ENCODE results near the gene VWA8. TPM values are rescaled to one million over a fixed set of nuclear protein-coding genes. Genes with fewer than 3 reads are reported as not detected.

Gene VWA8
- polyA plus RNA-seq, 3 donors = 2.0 to 4.4 (median 3.4) TPM

DNA sequence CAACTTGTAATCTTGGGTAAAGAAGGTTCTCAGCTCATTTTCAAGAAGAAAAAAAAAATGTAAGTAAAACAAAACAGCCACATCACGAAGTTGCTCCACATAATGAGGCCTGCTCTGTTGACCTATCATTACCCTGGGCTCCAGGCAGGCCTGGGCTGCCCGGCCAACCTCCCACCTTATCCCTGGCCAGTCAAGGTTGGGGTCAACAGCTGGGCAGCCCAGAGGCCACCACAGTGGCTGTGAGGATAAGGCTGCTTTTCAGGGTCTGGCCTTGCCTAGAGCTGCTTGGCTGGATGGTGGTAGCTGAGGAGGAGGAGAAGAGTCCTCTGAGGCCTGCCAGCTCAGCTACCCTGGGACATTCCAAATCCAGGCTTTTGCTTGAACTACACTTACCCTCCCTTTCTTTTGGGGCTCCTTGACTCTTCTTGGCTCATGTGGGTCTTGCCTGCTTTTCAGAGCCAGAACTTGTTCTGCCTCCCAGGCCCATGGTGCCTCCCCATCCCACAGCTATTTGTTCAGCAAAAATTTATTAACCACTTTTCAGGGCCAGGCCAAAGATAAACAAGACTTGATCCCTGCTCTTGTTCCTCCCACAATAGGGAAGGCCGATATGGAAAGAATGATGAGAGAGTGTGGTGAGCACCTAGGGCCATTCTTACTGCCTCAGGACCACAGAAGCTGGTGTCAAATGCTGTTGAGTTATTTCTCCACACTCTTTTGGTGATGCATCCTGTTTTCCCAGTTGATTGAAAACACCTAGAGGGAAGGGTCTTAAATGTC lies 401.9 kb downstream of the VWA8 start:
- H3K36me3 Mint-ChIP-seq = no peaks in the 10 kb centered on the region
- H3K4me3 Mint-ChIP-seq = no peak overlapping the region
- Histone ChIP-seq H3K36me3 (replicated peaks in 1 of 2; ENCODE audit: control insufficient read depth in 1 of 2, insufficient read depth in 2 of 2, low read length in 2 of 2) (no peaks in the 10 kb centered on the region), H3K79me2 (ENCODE audit: insufficient read depth, low read length) (no peaks in the 10 kb centered on the region), H3K4me2 (replicated peaks; ENCODE audit: extremely low read depth, low read length, poor library complexity, severe bottlenecking) (no peak overlapping the region), H4K20me1 (ENCODE audit: insufficient read depth, low read length) (no peaks in the 10 kb centered on the region), H3K4me1 (ENCODE audit: control insufficient read depth in 1 of 2, insufficient read depth in 2 of 2, low read length in 2 of 2) (no peaks in the 10 kb centered on the region), H3K9me3 (replicated peaks in 1 of 2; ENCODE audit: control insufficient read depth in 1 of 2, insufficient read depth in 1 of 2, low read length in 2 of 2) (no peaks in the 10 kb centered on the region), H3K9ac (ENCODE audit: insufficient read depth, low read length, poor library complexity, severe bottlenecking) (no peak overlapping the region), H2AFZ (ENCODE audit: insufficient read depth, low read depth, low read length, poor library complexity, severe bottlenecking) (no peak overlapping the region), H3K4me3 (replicated peaks in 1 of 3; ENCODE audit: low read depth in 2 of 3, low read length in 3 of 3) (no peak overlapping the region), H3K27ac (ENCODE audit: low read depth in 1 of 2, low read length in 2 of 2) (no peak overlapping the region), H3K27me3 (ENCODE audit: control insufficient read depth in 2 of 2, insufficient read depth in 2 of 2, low read length in 2 of 2) (no peaks in the 10 kb centered on the region)
- peaks cover 9% of the 10 kb centered on the region for H3K4me1 Mint-ChIP-seq
- H3K9me3 Mint-ChIP-seq = peaks cover 0 to 2% (median 0%) of the 10 kb centered on the region in 7 donors
- 80% methylated on average over 1 of the region's 3 CpGs for WGBS (ENCODE audit: insufficient coverage)
- H3K27me3 Mint-ChIP-seq (ENCODE audit: low read depth in 3 of 3) = no peaks in the 10 kb centered on the region
- no peak overlapping the region for H3K27ac Mint-ChIP-seq
- TF ChIP-seq, protein P1, sequence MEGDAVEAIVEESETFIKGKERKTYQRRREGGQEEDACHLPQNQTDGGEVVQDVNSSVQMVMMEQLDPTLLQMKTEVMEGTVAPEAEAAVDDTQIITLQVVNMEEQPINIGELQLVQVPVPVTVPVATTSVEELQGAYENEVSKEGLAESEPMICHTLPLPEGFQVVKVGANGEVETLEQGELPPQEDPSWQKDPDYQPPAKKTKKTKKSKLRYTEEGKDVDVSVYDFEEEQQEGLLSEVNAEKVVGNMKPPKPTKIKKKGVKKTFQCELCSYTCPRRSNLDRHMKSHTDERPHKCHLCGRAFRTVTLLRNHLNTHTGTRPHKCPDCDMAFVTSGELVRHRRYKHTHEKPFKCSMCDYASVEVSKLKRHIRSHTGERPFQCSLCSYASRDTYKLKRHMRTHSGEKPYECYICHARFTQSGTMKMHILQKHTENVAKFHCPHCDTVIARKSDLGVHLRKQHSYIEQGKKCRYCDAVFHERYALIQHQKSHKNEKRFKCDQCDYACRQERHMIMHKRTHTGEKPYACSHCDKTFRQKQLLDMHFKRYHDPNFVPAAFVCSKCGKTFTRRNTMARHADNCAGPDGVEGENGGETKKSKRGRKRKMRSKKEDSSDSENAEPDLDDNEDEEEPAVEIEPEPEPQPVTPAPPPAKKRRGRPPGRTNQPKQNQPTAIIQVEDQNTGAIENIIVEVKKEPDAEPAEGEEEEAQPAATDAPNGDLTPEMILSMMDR (IDR thresholded peaks at IDR 0.05) = no peak
- intact Hi-C loops (cut with micrococcal nuclease) = no loop called here
- no peak for DNase-seq

DNA sequence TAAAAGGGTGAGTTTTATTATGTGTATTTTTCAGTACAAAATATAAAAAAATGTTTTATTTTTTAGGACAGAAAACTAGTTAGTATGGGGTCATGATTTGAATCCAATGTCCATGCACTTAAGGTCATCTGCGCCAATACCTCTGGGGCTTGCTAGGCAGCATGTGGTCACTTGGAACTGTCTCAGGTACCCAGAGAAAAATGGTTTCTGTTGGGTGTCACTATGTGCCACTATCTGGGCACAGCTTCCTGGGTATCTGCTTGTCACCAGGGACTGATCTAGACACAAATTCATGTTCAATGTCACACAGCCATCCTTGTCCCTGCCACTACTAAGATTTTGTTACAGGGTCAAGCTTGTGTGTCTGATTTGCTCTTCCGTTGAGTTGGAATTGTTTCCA lies 403.2 kb downstream of the VWA8 start:
- Histone ChIP-seq H3K9me3 (replicated peaks in 1 of 2; ENCODE audit: control insufficient read depth in 1 of 2, insufficient read depth in 1 of 2, low read length in 2 of 2) (no peaks in the 10 kb centered on the region), H3K36me3 (replicated peaks in 1 of 2; ENCODE audit: control insufficient read depth in 1 of 2, insufficient read depth in 2 of 2, low read length in 2 of 2) (no peaks in the 10 kb centered on the region), H3K4me3 (replicated peaks in 1 of 3; ENCODE audit: low read depth in 2 of 3, low read length in 3 of 3) (no peak overlapping the region), H3K9ac (ENCODE audit: insufficient read depth, low read length, poor library complexity, severe bottlenecking) (no peak overlapping the region), H3K27ac (ENCODE audit: low read depth in 1 of 2, low read length in 2 of 2) (no peak overlapping the region), H3K79me2 (ENCODE audit: insufficient read depth, low read length) (no peaks in the 10 kb centered on the region), H4K20me1 (ENCODE audit: insufficient read depth, low read length) (no peaks in the 10 kb centered on the region), H3K4me1 (ENCODE audit: control insufficient read depth in 1 of 2, insufficient read depth in 2 of 2, low read length in 2 of 2) (no peaks in the 10 kb centered on the region), H2AFZ (ENCODE audit: insufficient read depth, low read depth, low read length, poor library complexity, severe bottlenecking) (no peak overlapping the region), H3K27me3 (ENCODE audit: control insufficient read depth in 2 of 2, insufficient read depth in 2 of 2, low read length in 2 of 2) (no peaks in the 10 kb centered on the region), H3K4me2 (replicated peaks; ENCODE audit: extremely low read depth, low read length, poor library complexity, severe bottlenecking) (no peak overlapping the region)
- Mint-ChIP-seq H3K27me3 (ENCODE audit: low read depth in 3 of 3) (peaks cover 0 to 2% (median 1%) of the 10 kb centered on the region in 3 donors), H3K9me3 (peaks cover 0 to 2% (median 0%) of the 10 kb centered on the region in 7 donors), H3K27ac (no peak overlapping the region), H3K4me3 (no peak overlapping the region), H3K4me1 (peaks cover 9% of the 10 kb centered on the region), H3K36me3 (no peaks in the 10 kb centered on the region)
- 92% methylated on average over 1 of the region's 2 CpGs for WGBS (ENCODE audit: insufficient coverage)
- no peak for DNase-seq
- TF ChIP-seq, protein P1 (IDR thresholded peaks at IDR 0.05) = no peak
- intact Hi-C loops (cut with micrococcal nuclease) = no loop called here
